ENCODE measurements around the gene DGKQ. TPM values are rescaled to one million over a fixed set of nuclear protein-coding genes. Genes with fewer than 3 reads are reported as not detected.

The DGKQ gene
- total RNA-seq: 19.1 and 37.9 TPM in 2 replicates

GRCh38 chr4:973431-974397 is at the start of gene DGKQ:
Gene DGKQ (minus strand): TSS chr4:973569. CDS start chr4:973482, 87 bp downstream.

GRCh38 chr4:1011022-1011665 is 37.8 kb upstream of the DGKQ start, which contains the start of gene FGFRL1:
Gene FGFRL1 (plus strand): TSS chr4:1011626. CDS start chr4:1012486, 860 bp downstream.

GRCh38 chr4:993111-994029 is 20.0 kb upstream of the DGKQ start, which contains the start of gene SLC26A1:
Gene SLC26A1 (minus strand): TSS chr4:993404. CDS start chr4:991703, 1,701 bp downstream.

GRCh38 chr4:986879-987623 is 13.7 kb upstream of the DGKQ start, which contains the start of gene IDUA:
Gene IDUA (plus strand): TSS chr4:987044. CDS start chr4:987085, 41 bp downstream.

GRCh38 chr4:931960-932712 is 41.2 kb downstream of the DGKQ start, which contains the start of the genes GAK and TMEM175:
Gene GAK (minus strand): TSS chr4:932316. CDS start chr4:932187, 129 bp downstream.
Gene TMEM175 (plus strand): TSS chr4:932460. CDS start chr4:947740, 15,280 bp downstream.

Other genes starting within 250 kb of the DGKQ start
- gene CPLX1, start 147.4 kb downstream of the DGKQ start, total RNA-seq: 0.21 TPM in 1 of 2 replicates, not detected in the other
- 67.0 and 91.8 TPM in 2 replicates for gene GAK, start 41.3 kb downstream of the DGKQ start, total RNA-seq
- 6.5 and 14.5 TPM in 2 replicates for gene TMEM175, start 41.1 kb downstream of the DGKQ start, total RNA-seq
- gene IDUA, start 13.5 kb upstream of the DGKQ start, total RNA-seq: 2.4 and 26.3 TPM in 2 replicates
- under 0.01 and 0.07 TPM in 2 replicates for gene SLC26A1, start 19.8 kb upstream of the DGKQ start, total RNA-seq
- gene FGFRL1, start 38.1 kb upstream of the DGKQ start, total RNA-seq: 15.0 and 25.3 TPM in 2 replicates
- 0.68 and 0.71 TPM in 2 replicates for gene RNF212, start 140.0 kb upstream of the DGKQ start, total RNA-seq
- 3.1 and 16.9 TPM in 2 replicates for gene SPON2, start 199.0 kb upstream of the DGKQ start, total RNA-seq